Neural cell (in vitro differentiated cells): Measurements from ENCODE around the gene OR2T8.

Experiments
- CTCF ChIP-seq: fragments of 450-650 bp; IDR thresholded peaks from 2 replicates; pipeline ENCODE4 v1.5.1; 2014; ENCODE audit warnings: antibody characterized with exemption, mild to moderate bottlenecking, moderate library complexity; ENCODE audit not compliant: poor library complexity, severe bottlenecking
- EP300 ChIP-seq: fragments of 450-650 bp; conservative IDR thresholded peaks from 2 replicates; pipeline ENCODE4 v1.6.1; 2014; ENCODE audit warnings: antibody characterized with exemption, mild to moderate bottlenecking, moderate library complexity; ENCODE audit not compliant: poor library complexity, severe bottlenecking
- EZH2 ChIP-seq: fragments of 200-600, 300-800 bp; shearing (Covaris generic), sonication (generic); IDR thresholded peaks from 2 replicates; pipeline ENCODE4 v1.6.1; 2014; ENCODE audit warnings: antibody characterized with exemption, low read length, borderline replicate concordance, mild to moderate bottlenecking; ENCODE audit not compliant: insufficient read depth, poor library complexity, severe bottlenecking
- POLR2AphosphoS5 ChIP-seq: IDR thresholded peaks from 2 replicates; pipeline ENCODE4 v1.6.1; 2012
- RAD21 ChIP-seq: fragments of 450-650 bp; conservative IDR thresholded peaks from 2 replicates; pipeline ENCODE4 v1.6.1; 2014; ENCODE audit warnings: antibody characterized with exemption, mild to moderate bottlenecking, moderate library complexity
- REST ChIP-seq: IDR thresholded peaks from 2 replicates; pipeline ENCODE4 v1.6.1; 2012; ENCODE audit warnings: borderline replicate concordance

GRCh38 chr1:247919952-247920351 is at the start of gene OR2T8:
- TF ChIP-seq RAD21: no peak
- no peak for TF ChIP-seq CTCF
- no peak for TF ChIP-seq POLR2AphosphoS5
- no peak for TF ChIP-seq EZH2
- TF ChIP-seq EP300: no peak
- no peak for TF ChIP-seq REST
